Activated B cell treated with CpG ODN at 0.5 μM for 24 hours (primary cell): ENCODE results near the gene TAGLN3. TPM values are rescaled to one million over a fixed set of nuclear protein-coding genes. Genes with fewer than 3 reads are reported as not detected.

Experiments used
- ATAC-seq: fragments of 200-7000 bp; cut with Tn5 transposase; one replicate; pipeline ENCODE4 v1.10.0; 2021; ENCODE audit warnings: low read depth, mild to moderate bottlenecking, moderate library complexity
- CTCF ChIA-PET: fragments of 350-600 bp; sonication (Branson Sonifier 250); formaldehyde crosslinking; loops from one replicate; lab custom pipeline; 2021; ENCODE audit warnings: antibody characterized with exemption; lab: Charles Lee
- POLR2A ChIA-PET: fragments of 350-600 bp; sonication (Branson Sonifier 250); formaldehyde crosslinking; loops from one replicate; lab custom pipeline; 2021; ENCODE audit warnings: antibody characterized with exemption; lab: Charles Lee
- DNase-seq: peaks from one replicate; pipeline ENCODE4 v3.0.0; 2022
- H3K27ac Mint-ChIP-seq: one replicate; pipeline ENCODE4 v1.8.0; 2020; ENCODE audit warnings: mixed read lengths
- H3K27me3 Mint-ChIP-seq: one replicate; pipeline ENCODE4 v1.8.0; 2021; ENCODE audit warnings: mixed read lengths
- H3K36me3 Mint-ChIP-seq: one replicate; pipeline ENCODE4 v1.8.0; 2021; ENCODE audit warnings: low read depth, mixed read lengths
- H3K4me1 Mint-ChIP-seq: one replicate; pipeline ENCODE4 v1.8.0; 2021; ENCODE audit warnings: mixed read lengths
- H3K4me3 Mint-ChIP-seq: one replicate; pipeline ENCODE4 v1.8.0; 2020; ENCODE audit warnings: mild to moderate bottlenecking, mixed read lengths
- H3K9me3 Mint-ChIP-seq: one replicate; pipeline ENCODE4 v1.8.0; 2020; ENCODE audit warnings: mixed read lengths
- intact Hi-C: fragments of 100-400 bp; cut with micrococcal nuclease; formaldehyde crosslinking; loops from one replicate; pipeline ENCODE4 v1.15.1; 2024
- total RNA-seq: library from RNA; stranded (reverse); gene quantifications from 2 replicates; pipeline ENCODE4 v1.2.3, GENCODE V29; 2022
- TF ChIP-seq, protein P1 (sequence below): fragments of 200-600 bp; IDR thresholded peaks from one replicate; pipeline ENCODE4 v1.8.0; 2022; ENCODE audit warnings: antibody characterized with exemption, mild to moderate bottlenecking

TAGLN3 gene
- total RNA-seq, 1 donor from 2014 or later, result not detected

DNA sequence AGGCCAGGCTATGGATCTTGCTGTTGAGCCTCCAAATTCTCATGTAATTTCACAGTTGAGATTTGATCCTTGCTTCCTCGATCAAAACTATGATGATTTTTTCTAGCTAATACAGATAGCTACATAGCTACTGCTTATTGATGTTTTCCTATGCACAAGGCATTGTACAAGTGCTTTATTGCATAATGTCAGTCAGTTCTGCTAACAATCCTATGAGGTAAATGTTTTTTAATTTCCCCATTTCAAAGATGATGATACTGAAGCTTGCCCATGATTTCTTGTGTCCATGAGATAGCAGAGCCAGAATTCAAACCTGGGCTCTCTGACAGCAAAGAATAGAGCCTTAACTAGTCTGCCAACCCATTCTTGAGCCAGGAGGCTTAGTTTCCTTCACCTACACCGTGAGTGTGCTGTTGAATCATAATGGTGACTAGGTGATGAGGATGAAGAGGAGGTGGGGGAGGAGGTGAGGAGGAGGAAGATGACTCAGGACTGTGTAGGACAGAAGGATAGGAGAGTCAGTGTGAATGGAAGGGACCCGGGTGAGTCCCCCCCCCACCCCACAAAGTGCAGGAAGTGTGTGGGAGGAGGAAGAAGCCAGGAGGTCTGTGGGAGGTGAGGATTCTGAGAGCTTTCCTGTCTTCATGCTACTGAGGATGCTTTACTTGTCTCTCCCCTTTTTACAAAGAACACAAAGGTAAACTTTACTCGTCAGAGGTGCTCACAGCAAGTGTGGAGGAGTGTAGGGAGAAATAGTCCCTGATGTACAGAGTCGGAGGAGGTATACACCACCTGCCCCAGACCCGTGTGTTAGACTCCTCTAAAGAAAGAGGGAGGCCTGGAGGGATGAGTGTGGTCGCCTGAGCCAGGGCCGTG is 3.6 kb downstream of the TAGLN3 start:
- CTCF ChIA-PET, result interaction anchor here (4.0 kb wide), 1 partner anchor 12 kb away, joined by 21 read pairs; no protein-coding TSS in a partner anchor
- no peak overlapping the region for H3K4me3 Mint-ChIP-seq
- no peak for DNase-seq
- peaks cover 15% of the 10 kb centered on the region for H3K4me1 Mint-ChIP-seq
- POLR2A ChIA-PET, result no interaction called here
- intact Hi-C loops, result no loop called here
- no peak overlapping the region for H3K27ac Mint-ChIP-seq
- TF ChIP-seq, protein P1, sequence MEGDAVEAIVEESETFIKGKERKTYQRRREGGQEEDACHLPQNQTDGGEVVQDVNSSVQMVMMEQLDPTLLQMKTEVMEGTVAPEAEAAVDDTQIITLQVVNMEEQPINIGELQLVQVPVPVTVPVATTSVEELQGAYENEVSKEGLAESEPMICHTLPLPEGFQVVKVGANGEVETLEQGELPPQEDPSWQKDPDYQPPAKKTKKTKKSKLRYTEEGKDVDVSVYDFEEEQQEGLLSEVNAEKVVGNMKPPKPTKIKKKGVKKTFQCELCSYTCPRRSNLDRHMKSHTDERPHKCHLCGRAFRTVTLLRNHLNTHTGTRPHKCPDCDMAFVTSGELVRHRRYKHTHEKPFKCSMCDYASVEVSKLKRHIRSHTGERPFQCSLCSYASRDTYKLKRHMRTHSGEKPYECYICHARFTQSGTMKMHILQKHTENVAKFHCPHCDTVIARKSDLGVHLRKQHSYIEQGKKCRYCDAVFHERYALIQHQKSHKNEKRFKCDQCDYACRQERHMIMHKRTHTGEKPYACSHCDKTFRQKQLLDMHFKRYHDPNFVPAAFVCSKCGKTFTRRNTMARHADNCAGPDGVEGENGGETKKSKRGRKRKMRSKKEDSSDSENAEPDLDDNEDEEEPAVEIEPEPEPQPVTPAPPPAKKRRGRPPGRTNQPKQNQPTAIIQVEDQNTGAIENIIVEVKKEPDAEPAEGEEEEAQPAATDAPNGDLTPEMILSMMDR, result no peak
- peaks cover 7% of the 10 kb centered on the region for H3K27me3 Mint-ChIP-seq
- no peaks in the 10 kb centered on the region for H3K9me3 Mint-ChIP-seq
- no peak for ATAC-seq
- no peaks in the 10 kb centered on the region for H3K36me3 Mint-ChIP-seq

DNA sequence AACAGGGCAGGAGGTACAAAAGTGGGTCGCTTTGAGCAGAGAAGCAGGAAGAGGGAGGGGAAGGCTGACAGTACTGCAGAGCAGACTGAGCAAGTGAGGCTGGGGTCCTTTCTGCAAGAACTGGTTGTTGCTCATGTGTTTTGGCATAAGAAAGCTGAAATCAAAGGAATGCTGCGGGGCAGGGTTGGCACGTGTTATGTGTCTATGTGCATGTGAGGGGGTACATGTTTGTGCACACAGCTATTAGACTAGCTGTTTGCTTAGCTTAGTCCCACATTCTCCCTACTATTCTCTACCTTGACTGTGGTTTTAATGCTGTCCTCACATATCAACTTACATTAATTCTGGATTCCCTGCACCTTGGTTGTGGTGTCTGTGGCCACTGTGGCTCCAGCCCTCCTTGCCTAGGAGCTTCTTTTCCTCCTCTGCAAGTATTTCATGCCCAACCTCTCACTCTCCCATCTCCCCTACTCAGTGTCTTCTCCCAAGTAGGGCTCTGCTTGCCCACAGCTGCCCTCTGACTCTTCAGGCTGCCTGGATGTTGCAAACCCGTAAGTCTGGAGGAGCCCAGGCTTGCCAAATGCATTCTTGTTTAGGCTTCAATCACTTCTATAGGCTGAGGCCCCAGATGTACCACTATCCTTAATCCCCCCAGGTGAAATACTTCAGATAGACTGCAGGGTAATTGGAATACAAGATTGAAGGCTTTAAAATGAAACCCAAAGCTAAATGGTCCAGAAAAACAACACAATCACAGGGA is 4.8 kb downstream of the TAGLN3 start:
- Mint-ChIP-seq H3K9me3 (no peaks in the 10 kb centered on the region), H3K27ac (no peak overlapping the region), H3K4me3 (no peak overlapping the region), H3K27me3 (peaks cover 1% of the 10 kb centered on the region), H3K4me1 (peaks cover 14% of the 10 kb centered on the region), H3K36me3 (no peaks in the 10 kb centered on the region)
- TF ChIP-seq, protein P1, result no peak
- DNase-seq, result no peak
- ATAC-seq, result no peak
- ChIA-PET CTCF (interaction anchor here (0.6 to 4.0 kb wide), 2 partner anchors 9 to 13 kb away, joined by 3 to 21 read pairs; no protein-coding TSS in a partner anchor), POLR2A (no interaction called here)
- intact Hi-C loops, result no loop called here

DNA sequence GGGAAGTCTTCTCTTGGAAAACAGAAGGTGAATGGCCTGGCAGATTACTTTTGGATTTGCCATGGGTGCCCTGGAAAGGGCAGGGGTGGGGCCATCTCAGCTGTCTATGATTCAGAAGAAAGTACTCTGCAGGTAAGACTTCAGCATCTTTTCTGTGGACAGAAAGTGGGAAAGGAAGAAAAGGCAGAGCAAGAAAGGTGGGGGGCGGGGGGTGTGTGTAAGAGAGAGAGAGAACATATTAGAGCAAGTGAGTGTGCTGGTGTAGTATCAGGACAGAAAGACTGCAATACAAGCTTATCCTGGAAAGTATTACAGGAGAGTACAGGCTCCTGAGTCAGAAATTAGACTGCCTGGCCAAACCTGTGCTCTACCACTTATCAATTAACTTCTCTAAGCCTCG is 5.5 kb downstream of the TAGLN3 start:
- no peaks in the 10 kb centered on the region for H3K9me3 Mint-ChIP-seq
- intact Hi-C loops, result no loop called here
- no peaks in the 10 kb centered on the region for H3K27me3 Mint-ChIP-seq
- POLR2A ChIA-PET, result interaction anchor here (0.5 kb wide), 1 partner anchor 29 kb away, joined by 6 read pairs; no protein-coding TSS in a partner anchor
- DNase-seq, result no peak
- no peaks in the 10 kb centered on the region for H3K36me3 Mint-ChIP-seq
- H3K27ac Mint-ChIP-seq, result no peak overlapping the region
- no peak for ATAC-seq
- H3K4me3 Mint-ChIP-seq, result no peak overlapping the region
- CTCF ChIA-PET, result interaction anchor here (0.6 to 4.0 kb wide), 2 partner anchors 8 to 14 kb away, joined by 3 to 21 read pairs; no protein-coding TSS in a partner anchor
- H3K4me1 Mint-ChIP-seq, result peaks cover 8% of the 10 kb centered on the region
- TF ChIP-seq, protein P1, result no peak

DNA sequence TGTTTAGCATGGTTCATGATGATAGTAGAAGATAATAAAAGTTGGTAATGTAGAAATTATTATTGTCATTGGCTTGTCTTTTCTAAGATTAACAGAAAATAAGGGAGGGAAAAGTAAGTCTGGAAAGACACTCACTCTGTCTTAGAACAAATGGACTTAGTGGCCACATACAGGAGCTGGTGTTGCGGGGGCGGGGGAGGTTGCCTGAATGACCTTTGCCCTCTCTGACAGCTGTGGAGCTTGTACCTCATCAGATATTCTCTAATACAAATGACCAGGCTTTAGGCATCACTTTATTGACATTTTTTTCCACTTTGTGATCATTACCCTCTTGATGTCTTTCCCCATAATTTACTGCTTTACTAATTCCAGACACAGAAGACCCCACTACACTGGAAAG is 5.9 kb downstream of the TAGLN3 start:
- Mint-ChIP-seq H3K27ac (no peak overlapping the region), H3K27me3 (no peaks in the 10 kb centered on the region), H3K4me3 (no peak overlapping the region), H3K4me1 (peaks cover 3% of the 10 kb centered on the region), H3K9me3 (no peaks in the 10 kb centered on the region), H3K36me3 (no peaks in the 10 kb centered on the region)
- POLR2A ChIA-PET, result interaction anchor here (0.5 kb wide), 1 partner anchor 29 kb away, joined by 6 read pairs; no protein-coding TSS in a partner anchor
- CTCF ChIA-PET, result interaction anchor here (4.0 kb wide), 1 partner anchor 14 kb away, joined by 21 read pairs; no protein-coding TSS in a partner anchor
- intact Hi-C loops, result no loop called here
- TF ChIP-seq, protein P1, result no peak
- DNase-seq (no peak), ATAC-seq (no peak)
